Right lobe of liver (tissue), 6 donors: ENCODE measurements around the gene SLC6A7. TPM values are rescaled to one million over a fixed set of nuclear protein-coding genes. Genes with fewer than 3 reads are reported as not detected.
A peak's percentile ranks its signal among the peaks of the same experiment; 100 is the strongest.

ENCODE experiments used
- ATAC-seq, 4 donors: fragments of 200-7000 bp; cut with Tn5 transposase; one replicate each; pipeline ENCODE4 v1.9.1; 2020; ENCODE audit warnings: mild to moderate bottlenecking in 4 of 4, moderate library complexity in 4 of 4
- DNase-seq, 3 donors: peaks; one replicate each; pipeline ENCODE4 v3.0.0-alpha.2; 2020
- H3K27ac ChIP-seq, 3 donors: fragments of 200-600 bp; one replicate each; pipeline ENCODE4 v1.8.0; 2022
- H3K27me3 ChIP-seq, 2 donors: fragments of 200-600 bp; one replicate each; pipeline ENCODE4 v1.8.0; 2022
- H3K36me3 ChIP-seq, 4 donors: fragments of 200-600 bp; sonication (generic) in 1 of 4; one replicate each; pipeline versions ENCODE4 v1.5.1 to v1.8.0; 2017 to 2022; ENCODE audit warnings: control low read depth in 1 of 4
- H3K4me1 ChIP-seq, 4 donors: fragments of 200-600 bp; sonication (generic) in 1 of 4; one replicate each; pipeline versions ENCODE4 v1.5.1 to v1.8.0; 2017 to 2022; ENCODE audit warnings: control low read depth in 1 of 4
- H3K4me3 ChIP-seq, 3 donors: fragments of 200-600 bp; one replicate each; pipeline ENCODE4 v1.8.0; 2022
- H3K9me3 ChIP-seq, 4 donors: fragments of 200-600 bp; sonication (generic) in 1 of 4; one replicate each; pipeline versions ENCODE4 v1.5.1 to v1.8.0; 2017 to 2022; ENCODE audit warnings: control low read depth in 1 of 4
- CTCF ChIP-seq, 4 donors: fragments of 200-600 bp in 3 of 4; fragments of 450-650 bp in 1 of 4; IDR thresholded peaks; one replicate each; pipeline versions ENCODE4 v1.5.1 to v1.8.0; 2016 to 2022; ENCODE audit warnings: antibody characterized with exemption in 4 of 4, mild to moderate bottlenecking in 2 of 4
- POLR2A ChIP-seq: fragments of 450-650 bp; IDR thresholded peaks from one replicate; pipeline ENCODE4 v1.6.1; 2017; ENCODE audit warnings: antibody characterized with exemption, mild to moderate bottlenecking
- WGBS: methylation state at CpG from one replicate; pipeline ENCODE4 v1.1.6; 2018; ENCODE audit warnings: low coverage, low lambda C conversion rate; ENCODE audit not compliant: insufficient coverage; ENCODE audit errors: missing lambda C conversion rate; 5-methylcytosine and 5-hydroxymethylcytosine counted together
- intact Hi-C, 2 donors: fragments of 100-400 bp; cut with DNase I; formaldehyde crosslinking; loops; one replicate each; pipeline versions ENCODE4 v1.11.2 to v1.14.1; 2022
- total RNA-seq, 6 experiments: library from RNA; depleted of rRNA in 2 of 6; stranded (reverse); fragments of >200 nt in 2 of 6; fragmentation: NEBNext Ultra II Directional in 3 of 6; extraction: Animal tissue kit (Norgen Biotek cat#: 25700) in 3 of 6; gene quantifications; one replicate each; pipeline versions ENCODE4 v1.1.0 to v1.2.4, GENCODE V29; 2016 to 2023
- donor health status: DM: no; HTN: yes; CAD: no.
- donor health status: DM: no; HTN: no; CAD: no.
- donor health status: DM: no; HTN: no; CAD: no.
- donor health status: DM: no; HTN: yes; CAD: no.
- donor health status: DM: no; HTN: yes; CAD: no.

SLC6A7 gene
- total RNA-seq, 6 experiments from 2014 or later, result not detected

DNA sequence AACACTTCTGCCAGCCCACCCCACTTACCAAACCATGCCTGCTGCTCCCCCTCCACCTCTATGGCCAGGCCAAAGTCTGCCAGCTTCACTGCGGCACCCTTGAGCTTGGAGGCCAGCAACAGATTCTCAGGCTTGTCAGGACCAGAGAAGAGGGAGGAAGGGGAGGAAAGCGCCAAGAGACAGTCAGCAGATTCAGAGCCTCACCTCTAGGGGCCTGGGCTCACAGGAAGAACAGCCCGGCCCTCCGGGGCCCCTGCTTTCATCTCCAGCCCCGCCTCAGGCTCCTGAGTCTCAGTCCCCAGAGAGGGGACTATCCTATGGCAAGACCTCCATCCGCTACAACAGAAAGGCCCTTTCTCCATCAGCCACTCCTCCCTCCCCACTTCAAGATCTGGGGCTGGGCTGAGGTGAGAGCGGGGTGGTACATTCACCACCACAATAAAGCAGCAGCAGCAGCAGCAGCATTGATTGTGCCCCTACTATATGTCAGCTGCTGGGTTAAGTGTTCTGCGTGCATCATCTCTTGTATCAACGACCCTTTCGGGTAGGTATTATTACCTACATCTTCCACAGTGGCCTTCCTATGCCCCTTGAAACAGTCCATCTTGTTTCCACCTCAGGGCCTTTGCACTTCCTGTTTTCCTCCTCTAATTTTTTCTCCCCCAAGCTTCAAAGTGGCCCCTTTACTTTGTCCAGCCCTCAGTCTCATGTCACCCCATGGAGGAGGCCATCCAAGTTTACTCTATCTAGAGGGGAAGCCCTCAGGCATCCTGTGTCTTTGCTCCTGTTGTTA, 63.8 kb downstream of the SLC6A7 start:
- H3K4me3 ChIP-seq, result no peak overlapping the region
- no peaks in the 10 kb centered on the region for H3K36me3 ChIP-seq
- ATAC-seq, result no peak
- intact Hi-C loops, result loop anchor here in 1 of 2 donors (10.0 kb wide), 1 partner anchor 101 kb away; the partner anchor contains the start of gene TCOF1
- H3K4me1 ChIP-seq, result no peaks in the 10 kb centered on the region
- no peak for DNase-seq
- H3K9me3 ChIP-seq, result no peaks in the 10 kb centered on the region
- 82% methylated on average over 4 of the region's 10 CpGs for WGBS
- no peak for TF ChIP-seq CTCF (IDR thresholded peaks at IDR 0.05)
- H3K27me3 ChIP-seq, result no peaks in the 10 kb centered on the region
- H3K27ac ChIP-seq, result no peak overlapping the region

DNA sequence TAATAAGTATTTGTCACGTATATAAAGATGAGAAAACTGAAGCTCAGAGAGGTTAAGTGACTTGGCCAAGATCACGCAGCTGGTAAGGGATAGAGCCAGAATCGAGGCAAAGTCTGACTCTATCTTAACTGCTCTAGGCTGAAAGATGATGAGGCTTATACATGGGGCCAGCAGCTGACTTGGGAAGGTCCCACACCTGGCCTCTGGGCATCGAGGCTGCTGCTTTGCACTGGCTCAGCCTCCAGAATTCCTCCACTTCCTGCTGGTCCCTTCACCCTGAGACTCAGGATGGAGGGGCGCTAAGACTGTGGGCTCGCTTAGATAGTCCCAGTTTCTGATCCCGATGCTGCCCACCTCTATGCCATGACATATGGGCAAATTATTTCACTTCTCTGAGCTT, 64.5 kb downstream of the SLC6A7 start:
- Histone ChIP-seq H3K27me3 (no peaks in the 10 kb centered on the region), H3K4me3 (no peak overlapping the region), H3K9me3 (no peaks in the 10 kb centered on the region), H3K27ac (no peak overlapping the region), H3K36me3 (no peaks in the 10 kb centered on the region), H3K4me1 (no peaks in the 10 kb centered on the region)
- DNase-seq, result no peak
- 66% methylated on average over 4 of the region's 7 CpGs for WGBS
- TF ChIP-seq POLR2A, result no peak
- TF ChIP-seq CTCF (IDR thresholded peaks at IDR 0.05), result no peak
- ATAC-seq, result no peak
- intact Hi-C loops, result loop anchor here in 1 of 2 donors (10.0 kb wide), 1 partner anchor 100 kb away; the partner anchor contains the start of gene TCOF1

- no peak overlapping the region for H3K4me3 ChIP-seq
- no peaks in the 10 kb centered on the region for H3K36me3 ChIP-seq
- ATAC-seq (no peak), DNase-seq (no peak)
- no CpG with 5 or more reads among the region's 4 CpGs for WGBS
- TF ChIP-seq CTCF (IDR thresholded peaks at IDR 0.05) (no peak), POLR2A (no peak)
- H3K27me3 ChIP-seq, result no peaks in the 10 kb centered on the region
- no peak overlapping the region for H3K27ac ChIP-seq
- H3K9me3 ChIP-seq, result no peaks in the 10 kb centered on the region
- intact Hi-C loops, result loop anchor here in 1 of 2 donors (10.0 kb wide), 1 partner anchor 100 kb away; the partner anchor contains the start of gene TCOF1
- H3K4me1 ChIP-seq, result no peaks in the 10 kb centered on the region
Measured at GRCh38 chr5:150254774-150255173, 64.9 kb downstream of the SLC6A7 start.

- 55% methylated on average over 4 of the region's 6 CpGs for WGBS
- no peaks in the 10 kb centered on the region for H3K4me1 ChIP-seq
- intact Hi-C loops, result loop anchor here in 1 of 2 donors (10.0 kb wide), 1 partner anchor 99 kb away; the partner anchor contains the start of gene TCOF1
- no peak for DNase-seq
- no peaks in the 10 kb centered on the region for H3K9me3 ChIP-seq
- no peak for TF ChIP-seq POLR2A
- no peak for TF ChIP-seq CTCF (IDR thresholded peaks at IDR 0.05)
- no peak overlapping the region for H3K27ac ChIP-seq
- no peaks in the 10 kb centered on the region for H3K36me3 ChIP-seq
- no peak overlapping the region for H3K4me3 ChIP-seq
- ATAC-seq, result peak in 2 of 4 donors; percentile 33 to 53
- no peaks in the 10 kb centered on the region for H3K27me3 ChIP-seq
Measured at GRCh38 chr5:150255659-150256409, 66.0 kb downstream of the SLC6A7 start.
